Smooth muscle cell (in vitro differentiated cells): ENCODE measurements around the gene RPL37. TPM values are rescaled to one million over a fixed set of nuclear protein-coding genes. Genes with fewer than 3 reads are reported as not detected.
"Not testable (repeated sequence)": the region's sequence is repeated elsewhere in the genome, so short reads cannot be mapped to it uniquely, and the experiment has no call there.

Experiments
- DNase-seq: peaks from one replicate; lab custom pipeline; 2025; ENCODE audit not compliant: unreplicated experiment; lab: John Stamatoyannopoulos, UW
- H2AFZ ChIP-seq: fragments of 200-600 bp; sonication (generic); 2 replicates; pipeline ENCODE4 v1.6.0; 2016; ENCODE audit warnings: antibody characterized with exemption, low read depth, mild to moderate bottlenecking
- H3F3A ChIP-seq: fragments of 200-600 bp; sonication (generic); 2 replicates; pipeline ENCODE4 v1.6.0; 2017; ENCODE audit warnings: antibody characterized with exemption, low read depth
- H3K27ac ChIP-seq: fragments of 200-600 bp; sonication (generic); 2 replicates; pipeline ENCODE4 v1.5.1; 2016; ENCODE audit warnings: low read depth, mild to moderate bottlenecking
- H3K27me3 ChIP-seq: fragments of 200-600 bp; sonication (generic); 2 replicates; pipeline ENCODE4 v1.6.1; 2016; ENCODE audit warnings: low read depth, mild to moderate bottlenecking
- H3K36me3 ChIP-seq: fragments of 200-600 bp; sonication (generic); 2 replicates; pipeline ENCODE4 v1.5.1; 2016; ENCODE audit warnings: low read depth
- H3K4me1 ChIP-seq: fragments of 200-600 bp; sonication (generic); 2 replicates; pipeline ENCODE4 v1.5.1; 2016; ENCODE audit warnings: low read depth
- H3K4me2 ChIP-seq: fragments of 200-600 bp; sonication (generic); 2 replicates; pipeline ENCODE4 v1.6.0; 2016; ENCODE audit warnings: mild to moderate bottlenecking
- H3K4me3 ChIP-seq: fragments of 200-600 bp; sonication (generic); 2 replicates; pipeline ENCODE4 v1.5.1; 2016; ENCODE audit warnings: mild to moderate bottlenecking
- H3K79me2 ChIP-seq: fragments of 200-600 bp; sonication (generic); 2 replicates; pipeline ENCODE4 v1.6.0; 2016; ENCODE audit warnings: low read depth, mild to moderate bottlenecking
- H3K9ac ChIP-seq: fragments of 200-600 bp; sonication (generic); 2 replicates; pipeline ENCODE4 v1.6.0; 2016; ENCODE audit warnings: low read depth
- H3K9me3 ChIP-seq: fragments of 200-600 bp; sonication (generic); replicated peaks from 2 replicates; pipeline ENCODE4 v1.5.1; 2016; ENCODE audit warnings: low read depth
- H4K20me1 ChIP-seq: fragments of 200-600 bp; sonication (generic); 2 replicates; pipeline ENCODE4 v1.6.0; 2016; ENCODE audit warnings: low read depth
- CTCF ChIP-seq: fragments of 200-600 bp; sonication (generic); IDR thresholded peaks from 2 replicates; pipeline ENCODE4 v1.5.1; 2017; ENCODE audit warnings: borderline replicate concordance, mild to moderate bottlenecking, antibody characterized with exemption; ENCODE audit not compliant: insufficient read depth, poor library complexity, severe bottlenecking
- WGBS: methylation state at CpG from one replicate; pipeline ENCODE4 v1.1.7; 2016; ENCODE audit warnings: low lambda C conversion rate; 5-methylcytosine and 5-hydroxymethylcytosine counted together
- polyA plus RNA-seq: library from polyadenylated mRNA; unstranded; fragments of >200 nt; fragmentation: Nextera tagmentation; extraction: Ambion mirVana; gene quantifications from 2 replicates; pipeline ENCODE4 v1.2.1, GENCODE V29; 2016
- total RNA-seq: library from RNA; depleted of rRNA; stranded (reverse); fragments of >200 nt; gene quantifications from 2 replicates; pipeline ENCODE4 v1.2.3, GENCODE V29; 2014

Gene RPL37
- total and polyA plus RNA-seq, 2 experiments from 2014 or later = 228 to 594 TPM

- H3K27me3 ChIP-seq = no peaks in the 10 kb centered on the region
- 61% methylated on average over 3 of the region's 3 CpGs for WGBS
- H3K9ac ChIP-seq = no peak overlapping the region
- no peak for DNase-seq
- H4K20me1 ChIP-seq = peaks cover 95% of the 10 kb centered on the region
- H3K27ac ChIP-seq = no peak overlapping the region
- no peak overlapping the region for H3K4me2 ChIP-seq
- no peaks in the 10 kb centered on the region for H3K9me3 ChIP-seq
- H3K4me3 ChIP-seq = no peak overlapping the region
- peaks cover 100% of the 10 kb centered on the region for H3K79me2 ChIP-seq
- no peak overlapping the region for H2AFZ ChIP-seq
- H3F3A ChIP-seq = no peaks in the 10 kb centered on the region
- peaks cover 6% of the 10 kb centered on the region for H3K36me3 ChIP-seq
- TF ChIP-seq CTCF = no peak
- peaks cover 5% of the 10 kb centered on the region for H3K4me1 ChIP-seq
These were observed 43.3 kb downstream of the RPL37 start for GRCh38 chr5:40791715-40792139.

GRCh38 chr5:40790947-40791593 is 44.0 kb downstream of the RPL37 start:
- Histone ChIP-seq H3K4me3 (no peak overlapping the region), H3K4me2 (no peak overlapping the region), H3K9me3 (no peaks in the 10 kb centered on the region), H3K27ac (no peak overlapping the region), H3K4me1 (no peaks in the 10 kb centered on the region), H3K36me3 (peaks cover 6% of the 10 kb centered on the region), H4K20me1 (peaks cover 95% of the 10 kb centered on the region), H3K79me2 (peaks cover 100% of the 10 kb centered on the region), H2AFZ (no peak overlapping the region), H3K9ac (no peak overlapping the region), H3F3A (no peaks in the 10 kb centered on the region), H3K27me3 (no peaks in the 10 kb centered on the region)
- DNase-seq = no peak
- 87% methylated on average over 3 of the region's 3 CpGs for WGBS
- no peak for TF ChIP-seq CTCF

- not testable (repeated sequence) for H3K36me3 ChIP-seq, H3K4me3 ChIP-seq, H3K27me3 ChIP-seq, H3F3A ChIP-seq, H3K27ac ChIP-seq, H3K9ac ChIP-seq, H3K4me2 ChIP-seq, H2AFZ ChIP-seq, H3K4me1 ChIP-seq, DNase-seq, H3K9me3 ChIP-seq
- Histone ChIP-seq H3K79me2 (peaks cover 100% of the 10 kb centered on the region), H4K20me1 (peaks cover 97% of the 10 kb centered on the region)
- WGBS = 100% methylated on average over 5 of the region's 5 CpGs
These were observed 46.1 kb downstream of the RPL37 start for GRCh38 chr5:40788941-40789340.

DNA sequence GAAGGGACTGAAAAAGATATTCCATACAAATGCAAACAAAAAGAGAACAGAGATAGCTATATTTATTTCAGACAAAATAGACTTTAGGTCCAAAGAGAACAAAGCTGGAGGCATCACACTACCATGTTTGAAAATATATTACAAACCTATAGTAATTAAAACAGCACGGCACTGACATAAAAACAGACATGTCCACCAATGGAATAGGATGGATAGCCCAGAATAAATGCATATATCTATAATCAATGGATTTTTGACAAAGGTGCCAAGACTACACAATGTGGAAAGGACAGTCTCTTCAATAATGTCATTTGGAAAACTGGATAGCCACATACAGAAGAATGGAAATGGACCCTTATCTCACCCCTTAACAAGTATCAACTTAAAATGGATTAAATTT is 47.0 kb downstream of the RPL37 start:
- no peak overlapping the region for H3K27ac ChIP-seq
- no peaks in the 10 kb centered on the region for H3K4me1 ChIP-seq
- TF ChIP-seq CTCF = no peak
- H3K36me3 ChIP-seq = peaks cover 6% of the 10 kb centered on the region
- peaks cover 100% of the 10 kb centered on the region for H3K79me2 ChIP-seq
- 100% methylated on average over 1 of the region's 1 CpG for WGBS
- no peaks in the 10 kb centered on the region for H3K9me3 ChIP-seq
- no peak for DNase-seq
- no peak overlapping the region for H3K9ac ChIP-seq
- H3F3A ChIP-seq = no peaks in the 10 kb centered on the region
- no peak overlapping the region for H2AFZ ChIP-seq
- H3K4me2 ChIP-seq = no peak overlapping the region
- peaks cover 97% of the 10 kb centered on the region for H4K20me1 ChIP-seq
- no peak overlapping the region for H3K4me3 ChIP-seq
- H3K27me3 ChIP-seq = no peaks in the 10 kb centered on the region

GRCh38 chr5:40786664-40787063 is 48.4 kb downstream of the RPL37 start:
- not testable (repeated sequence) for H3K4me3 ChIP-seq, DNase-seq, H3F3A ChIP-seq, H3K9ac ChIP-seq, H2AFZ ChIP-seq, H3K27ac ChIP-seq, H3K36me3 ChIP-seq, H3K9me3 ChIP-seq, H3K4me2 ChIP-seq, H3K4me1 ChIP-seq, H3K27me3 ChIP-seq
- peaks cover 97% of the 10 kb centered on the region for H4K20me1 ChIP-seq
- 98% methylated on average over 3 of the region's 3 CpGs for WGBS
- H3K79me2 ChIP-seq = peaks cover 100% of the 10 kb centered on the region
